Left lung (tissue), 10 donors: ENCODE measurements around the gene TNFRSF12A. TPM values are rescaled to one million over a fixed set of nuclear protein-coding genes. Genes with fewer than 3 reads are reported as not detected.

ENCODE experiments used
- ATAC-seq: fragments of 200-7000 bp; cut with Tn5 transposase; one replicate; pipeline ENCODE4 v1.9.1; 2020; ENCODE audit warnings: moderate library complexity
- DNase-seq, 4 donors: peaks; one replicate each; pipeline ENCODE4 v3.0.0-alpha.2; 2013 to 2020
- H3K27ac ChIP-seq, 2 donors: fragments of 200-600 bp; sonication (generic) in 1 of 2; one replicate each; pipeline versions ENCODE4 v1.5.0 to v1.8.0; 2020 to 2021
- H3K27me3 ChIP-seq, 2 donors: fragments of 200-600 bp; sonication (generic) in 1 of 2; one replicate each; pipeline versions ENCODE4 v1.5.0 to v1.8.0; 2020 to 2021
- H3K36me3 ChIP-seq, 2 donors: fragments of 200-600 bp; sonication (generic) in 1 of 2; one replicate each; pipeline versions ENCODE4 v1.5.0 to v1.8.0; 2020 to 2021
- H3K4me1 ChIP-seq, 2 donors: fragments of 200-600 bp; one replicate each; pipeline ENCODE4 v1.8.0; 2021
- H3K4me3 ChIP-seq, 2 donors: fragments of 200-600 bp; sonication (generic) in 1 of 2; one replicate each; pipeline versions ENCODE4 v1.5.0 to v1.8.0; 2020 to 2021; ENCODE audit warnings: mild to moderate bottlenecking in 1 of 2
- H3K9me3 ChIP-seq, 2 donors: fragments of 200-600 bp; sonication (generic) in 1 of 2; one replicate each; pipeline versions ENCODE4 v1.5.0 to v1.8.0; 2020 to 2021
- intact Hi-C, 2 donors: fragments of 100-400 bp; cut with DNase I; formaldehyde crosslinking; loops; one replicate each; pipeline versions ENCODE4 v1.11.2 to v1.14.2; 2022
- polyA plus RNA-seq, 6 donors: library from polyadenylated mRNA; unstranded; fragments of 120-200 nt; gene quantifications; one replicate each; pipeline ENCODE4 v1.2.1, GENCODE V29; 2013; ENCODE audit not compliant: insufficient read length in 6 of 6
- total RNA-seq, 2 donors: library from RNA; stranded (reverse); fragmentation: NEBNext Ultra II Directional; extraction: Animal tissue kit (Norgen Biotek cat#: 25700); gene quantifications; one replicate each; pipeline ENCODE4 v1.2.1, GENCODE V29; 2021
- TF ChIP-seq, protein P1 (sequence below), 2 donors: fragments of 200-600 bp; sonication (generic) in 1 of 2; IDR thresholded peaks; one replicate each; pipeline versions ENCODE4 v1.5.0 to v1.8.0; 2021; ENCODE audit warnings: antibody characterized with exemption in 2 of 2
- donor health status: DM: no; HTN: yes; CAD: no.
- donor health status: DM: no; HTN: no; CAD: no.

TNFRSF12A gene
- total and polyA plus RNA-seq, 8 donors, result 2.6 to 126 (median 4.8) TPM

GRCh38 chr16:2996298-2996697, 23.9 kb upstream of the TNFRSF12A start:
- intact Hi-C loops, result no loop called here
- TF ChIP-seq, protein P1, sequence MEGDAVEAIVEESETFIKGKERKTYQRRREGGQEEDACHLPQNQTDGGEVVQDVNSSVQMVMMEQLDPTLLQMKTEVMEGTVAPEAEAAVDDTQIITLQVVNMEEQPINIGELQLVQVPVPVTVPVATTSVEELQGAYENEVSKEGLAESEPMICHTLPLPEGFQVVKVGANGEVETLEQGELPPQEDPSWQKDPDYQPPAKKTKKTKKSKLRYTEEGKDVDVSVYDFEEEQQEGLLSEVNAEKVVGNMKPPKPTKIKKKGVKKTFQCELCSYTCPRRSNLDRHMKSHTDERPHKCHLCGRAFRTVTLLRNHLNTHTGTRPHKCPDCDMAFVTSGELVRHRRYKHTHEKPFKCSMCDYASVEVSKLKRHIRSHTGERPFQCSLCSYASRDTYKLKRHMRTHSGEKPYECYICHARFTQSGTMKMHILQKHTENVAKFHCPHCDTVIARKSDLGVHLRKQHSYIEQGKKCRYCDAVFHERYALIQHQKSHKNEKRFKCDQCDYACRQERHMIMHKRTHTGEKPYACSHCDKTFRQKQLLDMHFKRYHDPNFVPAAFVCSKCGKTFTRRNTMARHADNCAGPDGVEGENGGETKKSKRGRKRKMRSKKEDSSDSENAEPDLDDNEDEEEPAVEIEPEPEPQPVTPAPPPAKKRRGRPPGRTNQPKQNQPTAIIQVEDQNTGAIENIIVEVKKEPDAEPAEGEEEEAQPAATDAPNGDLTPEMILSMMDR (IDR thresholded peaks at IDR 0.05), result no peak

DNA sequence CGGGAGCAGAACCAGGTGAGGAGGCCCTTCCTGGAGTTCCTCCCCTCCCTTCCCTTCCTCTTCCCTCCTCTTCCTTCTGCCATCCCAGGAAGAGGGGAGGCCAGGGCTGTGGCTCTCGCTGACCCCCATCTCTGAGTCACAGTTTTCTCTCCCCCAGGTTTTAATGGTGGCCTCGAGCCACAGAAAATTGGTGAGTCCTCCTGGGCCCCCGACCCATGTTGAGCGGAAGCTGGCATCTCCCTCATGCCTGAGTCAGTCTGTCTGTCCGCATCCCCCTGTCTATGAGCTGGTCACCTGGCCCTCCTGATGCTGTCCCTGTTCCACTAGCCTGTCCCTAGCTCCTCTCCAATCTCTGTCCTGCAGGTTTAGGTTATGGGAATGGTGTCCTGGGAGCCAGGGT, 20.2 kb upstream of the TNFRSF12A start:
- no peak for DNase-seq
- Histone ChIP-seq H3K4me3 (no peak overlapping the region), H3K4me1 (peaks cover 0 to 5% of the 10 kb centered on the region in 2 donors), H3K36me3 (no peaks in the 10 kb centered on the region), H3K27ac (no peak overlapping the region), H3K9me3 (no peaks in the 10 kb centered on the region), H3K27me3 (peaks cover under 1 to 15% of the 10 kb centered on the region in 2 donors)
- ATAC-seq, result no peak
- TF ChIP-seq, protein P1 (IDR thresholded peaks at IDR 0.05), result no peak
- intact Hi-C loops, result no loop called here

More at GRCh38 chr16:2996298-2996697, 23.9 kb upstream of the TNFRSF12A start:
- Histone ChIP-seq H3K4me3 (no peak overlapping the region), H3K36me3 (no peaks in the 10 kb centered on the region), H3K9me3 (no peaks in the 10 kb centered on the region), H3K4me1 (no peaks in the 10 kb centered on the region), H3K27ac (no peak overlapping the region), H3K27me3 (peaks cover 0 to 8% of the 10 kb centered on the region in 2 donors)
- DNase-seq, result no peak
- ATAC-seq, result no peak

DNA sequence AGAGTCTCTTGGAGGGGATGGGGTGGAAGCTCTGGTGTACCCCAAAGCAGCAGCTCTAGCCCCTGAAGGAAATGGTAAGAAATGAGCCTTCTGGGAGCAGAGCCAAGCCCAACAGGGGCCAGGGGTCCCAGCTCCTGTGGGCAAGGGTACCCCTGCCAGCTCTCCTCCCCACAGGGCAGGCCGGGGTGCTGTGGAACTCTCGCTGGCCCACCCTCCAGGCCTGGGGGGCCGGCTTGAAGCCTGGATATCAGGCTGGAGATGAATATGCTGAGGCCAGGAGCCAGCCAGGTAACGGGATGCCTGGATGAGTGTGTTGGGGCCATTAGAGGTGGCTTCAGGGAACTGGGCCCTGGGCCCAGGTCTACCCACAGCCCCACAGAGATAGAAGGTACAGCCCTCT, 19.6 kb upstream of the TNFRSF12A start:
- TF ChIP-seq, protein P1 (IDR thresholded peaks at IDR 0.05), result no peak
- Histone ChIP-seq H3K36me3 (no peaks in the 10 kb centered on the region), H3K27me3 (peaks cover 2 to 21% of the 10 kb centered on the region in 2 donors), H3K27ac (no peak overlapping the region), H3K9me3 (no peaks in the 10 kb centered on the region), H3K4me1 (peaks cover 0 to 11% of the 10 kb centered on the region in 2 donors), H3K4me3 (no peak overlapping the region)
- DNase-seq (no peak), ATAC-seq (no peak)
- intact Hi-C loops, result no loop called here

DNA sequence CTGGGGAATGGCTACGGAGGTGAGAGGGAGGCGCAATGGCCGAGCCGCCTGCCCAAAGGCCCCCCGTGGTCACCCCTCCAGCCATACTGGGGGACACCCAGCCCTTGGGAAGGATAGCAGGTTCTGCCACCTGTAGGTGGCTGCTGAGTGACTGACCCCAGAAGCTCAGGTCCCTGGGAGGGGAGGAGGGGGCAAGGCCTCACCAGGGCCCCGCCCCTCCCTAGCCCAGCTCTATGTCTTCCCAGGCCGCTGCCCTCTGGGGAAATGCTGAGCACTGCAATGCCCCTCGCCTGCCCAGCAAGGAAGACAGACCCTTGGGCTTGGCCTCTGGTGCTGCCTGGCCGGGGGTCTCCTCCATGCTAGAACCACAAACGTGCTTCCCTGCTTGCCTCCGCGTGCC, 18.9 kb upstream of the TNFRSF12A start:
- no peaks in the 10 kb centered on the region for H3K36me3 ChIP-seq
- peaks cover 6 to 29% of the 10 kb centered on the region in 2 donors for H3K27me3 ChIP-seq
- no peaks in the 10 kb centered on the region for H3K9me3 ChIP-seq
- TF ChIP-seq, protein P1 (IDR thresholded peaks at IDR 0.05), result no peak
- intact Hi-C loops, result no loop called here
- ATAC-seq, result no peak
- no peak overlapping the region for H3K27ac ChIP-seq
- H3K4me3 ChIP-seq, result no peak overlapping the region
- peaks cover 0 to 18% of the 10 kb centered on the region in 2 donors for H3K4me1 ChIP-seq
- DNase-seq, result no peak

GRCh38 chr16:3003582-3004270, 16.4 kb upstream of the TNFRSF12A start:
- no peaks in the 10 kb centered on the region for H3K36me3 ChIP-seq
- H3K9me3 ChIP-seq, result no peaks in the 10 kb centered on the region
- H3K27me3 ChIP-seq, result peaks cover 6 to 49% of the 10 kb centered on the region in 2 donors
- peak; percentile 96 for ATAC-seq
- TF ChIP-seq, protein P1 (IDR thresholded peaks at IDR 0.05), result peak; percentile 32 to 41
- H3K27ac ChIP-seq, result no peak overlapping the region
- peak overlapping the region in 1 of 2 donors; percentile 47 for H3K4me3 ChIP-seq
- intact Hi-C loops, result no loop called here
- peaks cover 5 to 43% of the 10 kb centered on the region in 2 donors for H3K4me1 ChIP-seq
- peak; percentile 85 to 98 (median 97) for DNase-seq
